Measurements from ENCODE around the gene PIR. TPM values are rescaled to one million over a fixed set of nuclear protein-coding genes. Genes with fewer than 3 reads are reported as not detected.

PIR gene
- total and polyA plus RNA-seq, 2 donors (not counting 3 experiments of a cell fraction or from before 2014, with no cell fraction given) = 89.0 to 108 TPM

DNA sequence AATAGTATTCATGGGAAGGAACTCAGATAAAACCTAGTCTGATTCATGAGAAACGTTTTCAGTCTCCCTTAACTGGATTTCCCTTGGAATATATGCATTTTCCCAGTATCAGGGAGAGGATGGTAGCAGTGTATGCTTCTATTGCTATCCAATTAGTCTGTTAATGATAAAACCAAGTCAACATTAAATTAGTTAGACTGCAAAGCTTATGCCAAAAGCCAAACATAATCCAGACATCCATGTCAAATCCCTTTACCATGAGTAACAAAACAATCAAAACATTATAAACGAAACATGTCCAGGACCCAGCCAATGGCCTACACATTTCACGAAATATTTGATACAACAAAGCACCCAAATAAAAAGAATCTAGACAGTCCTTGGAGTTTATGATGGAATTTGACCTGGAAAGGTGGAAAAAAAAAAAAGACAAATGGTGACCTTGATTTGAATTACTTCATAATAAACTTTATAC lies 74.4 kb downstream of the PIR start:
- H4K20me1 ChIP-seq (replicated peaks; ENCODE audit: control insufficient read depth, extremely low read depth, insufficient read depth, low read length) = no peaks in the 10 kb centered on the region
- dilution Hi-C loops (cut with MboI; ENCODE audit: extremely low pct_ligation_motif_present, low sequenced_read_pairs) = no loop called here
- BruUV-seq (replicated peaks) = no TSS peak
- H3K27me3 ChIP-seq (ENCODE audit: control insufficient read depth in 2 of 2, insufficient read depth in 2 of 2, low read length in 2 of 2) = no peaks in the 10 kb centered on the region
- H3K9ac ChIP-seq (replicated peaks; ENCODE audit: extremely low read depth, insufficient read depth, low read length) = no peak overlapping the region
- H3K9me3 ChIP-seq (replicated peaks; ENCODE audit: control insufficient read depth, insufficient read depth, low read length) = no peaks in the 10 kb centered on the region
- no peak overlapping the region for H3K4me2 ChIP-seq (ENCODE audit: insufficient read depth, low read length)
- no peak for FAIRE-seq
- intact Hi-C loops (cut with micrococcal nuclease) = no loop called here
- no peaks in the 10 kb centered on the region for H3K4me1 ChIP-seq (ENCODE audit: control insufficient read depth, extremely low read depth, insufficient read depth, low read length)
- CTCF ChIA-PET = no interaction called here
- peaks cover 0 to 2% of the 10 kb centered on the region in 2 experiments for H3K36me3 ChIP-seq (ENCODE audit: control insufficient read depth in 2 of 2, extremely low read depth in 1 of 2, insufficient read depth in 2 of 2, low read length in 2 of 2)
- no peak overlapping the region for H3K4me3 ChIP-seq (replicated peaks in 1 of 3; ENCODE audit: insufficient read depth in 1 of 3, low read depth in 1 of 3, low read length in 3 of 3)
- H2AFZ ChIP-seq (ENCODE audit: low read depth, low read length) = no peak overlapping the region
- TF ChIP-seq FOS (IDR thresholded peaks at IDR 0.05; ENCODE audit: borderline replicate concordance, insufficient read depth, low read length) = no peak
- TF ChIP-seq JUN (IDR thresholded peaks at IDR 0.05; ENCODE audit: borderline replicate concordance, insufficient read depth, insufficient read length, low read depth) = no peak
- TF ChIP-seq EZH2 (IDR thresholded peaks at IDR 0.05; ENCODE audit: borderline replicate concordance, low read depth, low read length, severe bottlenecking) = no peak
- TF ChIP-seq POLR2AphosphoS5 (IDR thresholded peaks at IDR 0.05; ENCODE audit: insufficient read depth, low read depth, low read length) = no peak
- TF ChIP-seq POLR2A (IDR thresholded peaks at IDR 0.05; ENCODE audit: low read depth, low read length) = no peak
- TF ChIP-seq, protein P1, sequence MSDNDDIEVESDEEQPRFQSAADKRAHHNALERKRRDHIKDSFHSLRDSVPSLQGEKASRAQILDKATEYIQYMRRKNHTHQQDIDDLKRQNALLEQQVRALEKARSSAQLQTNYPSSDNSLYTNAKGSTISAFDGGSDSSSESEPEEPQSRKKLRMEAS (IDR thresholded peaks at IDR 0.05; ENCODE audit: insufficient read depth, insufficient read length) = no peak
- TF ChIP-seq, protein P2, sequence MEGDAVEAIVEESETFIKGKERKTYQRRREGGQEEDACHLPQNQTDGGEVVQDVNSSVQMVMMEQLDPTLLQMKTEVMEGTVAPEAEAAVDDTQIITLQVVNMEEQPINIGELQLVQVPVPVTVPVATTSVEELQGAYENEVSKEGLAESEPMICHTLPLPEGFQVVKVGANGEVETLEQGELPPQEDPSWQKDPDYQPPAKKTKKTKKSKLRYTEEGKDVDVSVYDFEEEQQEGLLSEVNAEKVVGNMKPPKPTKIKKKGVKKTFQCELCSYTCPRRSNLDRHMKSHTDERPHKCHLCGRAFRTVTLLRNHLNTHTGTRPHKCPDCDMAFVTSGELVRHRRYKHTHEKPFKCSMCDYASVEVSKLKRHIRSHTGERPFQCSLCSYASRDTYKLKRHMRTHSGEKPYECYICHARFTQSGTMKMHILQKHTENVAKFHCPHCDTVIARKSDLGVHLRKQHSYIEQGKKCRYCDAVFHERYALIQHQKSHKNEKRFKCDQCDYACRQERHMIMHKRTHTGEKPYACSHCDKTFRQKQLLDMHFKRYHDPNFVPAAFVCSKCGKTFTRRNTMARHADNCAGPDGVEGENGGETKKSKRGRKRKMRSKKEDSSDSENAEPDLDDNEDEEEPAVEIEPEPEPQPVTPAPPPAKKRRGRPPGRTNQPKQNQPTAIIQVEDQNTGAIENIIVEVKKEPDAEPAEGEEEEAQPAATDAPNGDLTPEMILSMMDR (IDR thresholded peaks at IDR 0.05; ENCODE audit: extremely low read depth in 1 of 2, insufficient read depth in 1 of 2, low read depth in 1 of 2, low read length in 2 of 2) = no peak
- no peak for TF ChIP-seq MYC (IDR thresholded peaks at IDR 0.05; ENCODE audit: low read depth, low read length)
- TF ChIP-seq GATA2 (IDR thresholded peaks at IDR 0.05; ENCODE audit: insufficient read depth, insufficient read length, low read depth, low read length) = no peak
- POLR2A ChIA-PET = no interaction called here
- H3K9me1 ChIP-seq (replicated peaks; ENCODE audit: control insufficient read depth, extremely low read depth, insufficient read depth, low read length) = no peaks in the 10 kb centered on the region
- DNase-seq (ENCODE audit: low read depth, low spot score) = no peak
- H3K27ac ChIP-seq (ENCODE audit: insufficient read depth, low read depth, low read length) = no peak overlapping the region
- peaks cover 24% of the 10 kb centered on the region for H3K79me2 ChIP-seq (ENCODE audit: control insufficient read depth, insufficient read depth, low read length)
